GM12878 (cell line): ENCODE measurements around the gene BSPRY. TPM values are rescaled to one million over a fixed set of nuclear protein-coding genes. Genes with fewer than 3 reads are reported as not detected.
A peak's percentile ranks its signal among the peaks of the same experiment; 100 is the strongest.

Source experiments
- BACH1 ChIP-seq: fragments of 450-650 bp; IDR thresholded peaks from 2 replicates; pipeline ENCODE4 v1.6.1; 2017; ENCODE audit warnings: mild to moderate bottlenecking, borderline replicate concordance
- CHD4 ChIP-seq: fragments of 200-600 bp; sonication (generic); IDR thresholded peaks from 2 replicates; pipeline ENCODE4 v1.6.1; 2016; ENCODE audit warnings: mild to moderate bottlenecking
- MEF2B ChIP-seq: fragments of 450-650 bp; IDR thresholded peaks from 2 replicates; pipeline ENCODE4 v1.6.1; 2018; ENCODE audit warnings: mild to moderate bottlenecking, moderate library complexity; ENCODE audit not compliant: partially characterized antibody, poor library complexity, severe bottlenecking
- MLLT1 ChIP-seq: fragments of 450-650 bp; IDR thresholded peaks from 2 replicates; pipeline ENCODE4 v1.6.1; 2016; ENCODE audit warnings: mild to moderate bottlenecking
- MTA2 ChIP-seq: fragments of 450-650 bp; IDR thresholded peaks from 2 replicates; pipeline ENCODE4 v1.6.1; 2016; ENCODE audit warnings: low read depth, mild to moderate bottlenecking, moderate library complexity
- PKNOX1 ChIP-seq: fragments of 450-650 bp; IDR thresholded peaks from 2 replicates; pipeline ENCODE4 v1.6.1; 2016; ENCODE audit warnings: mild to moderate bottlenecking
- RAD21 ChIP-seq: IDR thresholded peaks from 2 replicates; pipeline ENCODE4 v1.6.1; 2011; ENCODE audit warnings: mild to moderate bottlenecking, low read depth, low read length, moderate library complexity; ENCODE audit not compliant: insufficient read depth
- RCOR1 ChIP-seq: conservative IDR thresholded peaks from 2 replicates; pipeline ENCODE4 v1.6.1; 2012; ENCODE audit warnings: low read depth, low read length, improper control_type of control experiment
- REST ChIP-seq: IDR thresholded peaks from 2 replicates; pipeline ENCODE4 v1.6.1; 2012; ENCODE audit warnings: mild to moderate bottlenecking, low read depth, low read length
- TAF1 ChIP-seq: IDR thresholded peaks from 2 replicates; pipeline ENCODE4 v1.6.1; 2011; ENCODE audit warnings: mild to moderate bottlenecking, low read depth, low read length, borderline replicate concordance
- TARDBP ChIP-seq: IDR thresholded peaks from 2 replicates; pipeline ENCODE4 v1.6.1; 2016; ENCODE audit warnings: borderline replicate concordance
- TCF12 ChIP-seq: IDR thresholded peaks from 2 replicates; pipeline ENCODE4 v1.6.1; 2011; ENCODE audit warnings: low read depth, mild to moderate bottlenecking, low read length
- ZBTB11 ChIP-seq: fragments of 450-650 bp; formaldehyde crosslinking; IDR thresholded peaks from 2 replicates; pipeline ENCODE4 v1.5.0; 2022; ENCODE audit warnings: mild to moderate bottlenecking, missing genetic modification characterization
- ZNF217 ChIP-seq: fragments of 450-650 bp; IDR thresholded peaks from 2 replicates; pipeline ENCODE4 v1.6.1; 2017; ENCODE audit warnings: antibody characterized with exemption, mild to moderate bottlenecking
- polyA plus RNA-seq, 11 experiments: library from polyadenylated mRNA; depleted of rRNA in 4 of 11; unstranded in 6 of 11; stranded (reverse) in 5 of 11; fragments of >200 nt; fragmentation: Nextera tagmentation in 4 of 11; fragmentation: Illumina TruSeq in 1 of 11; extraction: Ambion mirVana in 4 of 11; extraction: Trizol in 1 of 11; gene quantifications; 1 replicate in 1 of 11; 2 replicates in 10 of 11; pipeline versions ENCODE4 v1.2.1 to v1.2.3, GENCODE V29; 2011 to 2016; ENCODE audit warnings: inconsistent platforms in 2 of 11, missing spikeins in 2 of 11, low read depth in 1 of 11
- total RNA-seq, 4 experiments: library from RNA; depleted of rRNA in 3 of 4; stranded (reverse); fragments of >200 nt in 3 of 4; fragmentation: Illumina TruSeq in 1 of 4; extraction: Trizol in 1 of 4; gene quantifications; 2 replicates each; pipeline versions ENCODE4 v1.2.1 to v1.2.3, GENCODE V29; 2013 to 2021
- TF ChIP-seq, protein P1 (sequence below): fragments of 450-650 bp; IDR thresholded peaks from 2 replicates; pipeline ENCODE4 v1.6.1; 2017; ENCODE audit warnings: mild to moderate bottlenecking, low read depth, inconsistent platforms; ENCODE audit not compliant: poor library complexity, severe bottlenecking
- TF ChIP-seq, protein P2 (sequence below): IDR thresholded peaks from 2 replicates; pipeline ENCODE4 v1.6.1; 2012; ENCODE audit warnings: low read depth, low read length, improper control_type of control experiment

The BSPRY gene
- total and polyA plus RNA-seq, 10 of the 15 experiments (the other 5 are each of a cell fraction or from before 2014, with no cell fraction given), result 0.45 to 6.3 (median 4.1) TPM

- TF ChIP-seq MLLT1 (no peak), PKNOX1 (no peak; the same call in 1 of the 2 replicates), TARDBP (0 out of 2 replicates have a peak, but pooled peaks have one; percentile 42), ZBTB11 (CRISPR knock-in tag) (no peak), TCF12 (no peak), RCOR1 (no peak), REST (no peak), TAF1 (no peak), CHD4 (no peak), MTA2 (0 out of 2 replicates have a peak, but pooled peaks have one; percentile 7), BACH1 (peak; percentile 63), RAD21 (peak; percentile 68), MEF2B (peak; percentile 9), ZNF217 (no peak)
- TF ChIP-seq, protein P1, sequence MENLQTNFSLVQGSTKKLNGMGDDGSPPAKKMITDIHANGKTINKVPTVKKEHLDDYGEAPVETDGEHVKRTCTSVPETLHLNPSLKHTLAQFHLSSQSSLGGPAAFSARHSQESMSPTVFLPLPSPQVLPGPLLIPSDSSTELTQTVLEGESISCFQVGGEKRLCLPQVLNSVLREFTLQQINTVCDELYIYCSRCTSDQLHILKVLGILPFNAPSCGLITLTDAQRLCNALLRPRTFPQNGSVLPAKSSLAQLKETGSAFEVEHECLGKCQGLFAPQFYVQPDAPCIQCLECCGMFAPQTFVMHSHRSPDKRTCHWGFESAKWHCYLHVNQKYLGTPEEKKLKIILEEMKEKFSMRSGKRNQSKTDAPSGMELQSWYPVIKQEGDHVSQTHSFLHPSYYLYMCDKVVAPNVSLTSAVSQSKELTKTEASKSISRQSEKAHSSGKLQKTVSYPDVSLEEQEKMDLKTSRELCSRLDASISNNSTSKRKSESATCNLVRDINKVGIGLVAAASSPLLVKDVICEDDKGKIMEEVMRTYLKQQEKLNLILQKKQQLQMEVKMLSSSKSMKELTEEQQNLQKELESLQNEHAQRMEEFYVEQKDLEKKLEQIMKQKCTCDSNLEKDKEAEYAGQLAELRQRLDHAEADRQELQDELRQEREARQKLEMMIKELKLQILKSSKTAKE, result no peak
- TF ChIP-seq, protein P2, sequence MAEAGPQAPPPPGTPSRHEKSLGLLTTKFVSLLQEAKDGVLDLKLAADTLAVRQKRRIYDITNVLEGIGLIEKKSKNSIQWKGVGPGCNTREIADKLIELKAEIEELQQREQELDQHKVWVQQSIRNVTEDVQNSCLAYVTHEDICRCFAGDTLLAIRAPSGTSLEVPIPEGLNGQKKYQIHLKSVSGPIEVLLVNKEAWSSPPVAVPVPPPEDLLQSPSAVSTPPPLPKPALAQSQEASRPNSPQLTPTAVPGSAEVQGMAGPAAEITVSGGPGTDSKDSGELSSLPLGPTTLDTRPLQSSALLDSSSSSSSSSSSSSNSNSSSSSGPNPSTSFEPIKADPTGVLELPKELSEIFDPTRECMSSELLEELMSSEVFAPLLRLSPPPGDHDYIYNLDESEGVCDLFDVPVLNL, result no peak
Measured at GRCh38 chr9:113401027-113401792, 51.9 kb downstream of the BSPRY start, which contains the start of gene ALAD (continued).
